SJCRH30 (cell line): Measurements from ENCODE around the gene TLE3. TPM values are rescaled to one million over a fixed set of nuclear protein-coding genes. Genes with fewer than 3 reads are reported as not detected.
"Not testable (repeated sequence)": the region's sequence is repeated elsewhere in the genome, so short reads cannot be mapped to it uniquely, and the experiment has no call there.

Source experiments
- DNase-seq, 2 experiments: peaks; one replicate each; pipeline ENCODE4 v3.0.0-alpha.2; 2015 to 2020
- H3K27ac ChIP-seq: fragments of 250-450 bp; sonication (Bioruptor Pico); 2 replicates; pipeline ENCODE4 v1.5.1; 2020; ENCODE audit warnings: mild to moderate bottlenecking, moderate library complexity
- H3K27me3 ChIP-seq: fragments of 250-450 bp; sonication (Bioruptor Pico); 2 replicates; pipeline ENCODE4 v1.5.1; 2020; ENCODE audit warnings: mild to moderate bottlenecking, moderate library complexity
- H3K36me3 ChIP-seq: fragments of 250-450 bp; sonication (Bioruptor Pico); 2 replicates; pipeline ENCODE4 v1.5.1; 2020; ENCODE audit warnings: mild to moderate bottlenecking, moderate library complexity
- H3K4me1 ChIP-seq: fragments of 250-450 bp; sonication (Bioruptor Pico); 2 replicates; pipeline ENCODE4 v1.5.1; 2020; ENCODE audit warnings: mild to moderate bottlenecking, moderate library complexity
- H3K4me3 ChIP-seq: fragments of 250-450 bp; sonication (Bioruptor Pico); 2 replicates; pipeline ENCODE4 v1.5.1; 2020; ENCODE audit warnings: mild to moderate bottlenecking, moderate library complexity
- H3K9me3 ChIP-seq: fragments of 250-450 bp; sonication (Bioruptor Pico); replicated peaks from 2 replicates; pipeline ENCODE4 v1.5.1; 2020; ENCODE audit warnings: mild to moderate bottlenecking, moderate library complexity
- total RNA-seq: library from RNA; depleted of rRNA; stranded (reverse); fragments of >200 nt; shearing (Covaris generic); gene quantifications from 2 replicates; pipeline ENCODE4 v1.2.3, GENCODE V29; 2014; rRNA removed

TLE3 gene
- 35.7 and 36.9 TPM in 2 replicates for total RNA-seq

GRCh38 chr15:70097321-70098152, at the start of gene TLE3:
Gene TLE3 (minus strand): TSS chr15:70097917. CDS start chr15:70096798, 1,119 bp downstream.
- H3K4me3 ChIP-seq, result peak within 1 kb of the TSS; percentile 86
- no peaks in the 10 kb centered on the region; the same call in 1 of the 2 replicates for H3K36me3 ChIP-seq
- H3K27ac ChIP-seq, result peak within 1 kb of the TSS; percentile 88
- peak; percentile 98 to 99 for DNase-seq
- peaks cover 36% of the 10 kb centered on the region for H3K4me1 ChIP-seq
- H3K27me3 ChIP-seq, result no peaks in the 10 kb centered on the region
- no peaks in the 10 kb centered on the region for H3K9me3 ChIP-seq

GRCh38 chr15:70147178-70147760, 49.6 kb upstream of the TLE3 start:
- 0 out of 2 replicates have a peak, but pooled peaks cover 6% of the 10 kb centered on the region for H3K4me1 ChIP-seq
- no peaks in the 10 kb centered on the region for H3K36me3 ChIP-seq
- no peaks in the 10 kb centered on the region for H3K27me3 ChIP-seq
- no peak overlapping the region for H3K4me3 ChIP-seq
- no peak overlapping the region for H3K27ac ChIP-seq
- no peaks in the 10 kb centered on the region for H3K9me3 ChIP-seq
- no peak for DNase-seq

- H3K4me3 ChIP-seq, result no peak overlapping the region
- no peaks in the 10 kb centered on the region for H3K36me3 ChIP-seq
- no peak for DNase-seq
- H3K27me3 ChIP-seq, result no peaks in the 10 kb centered on the region
- 0 out of 2 replicates have a peak, but pooled peaks cover 5% of the 10 kb centered on the region for H3K4me1 ChIP-seq
- H3K27ac ChIP-seq, result no peak overlapping the region
- H3K9me3 ChIP-seq, result no peaks in the 10 kb centered on the region
Measured at GRCh38 chr15:70146771-70147170, 49.1 kb upstream of the TLE3 start.

GRCh38 chr15:70146162-70146561, 48.4 kb upstream of the TLE3 start:
- Histone ChIP-seq H3K4me3 (no peak overlapping the region), H3K9me3 (no peaks in the 10 kb centered on the region), H3K4me1 (0 out of 2 replicates have a peak, but pooled peaks cover 5% of the 10 kb centered on the region), H3K27me3 (no peaks in the 10 kb centered on the region), H3K36me3 (no peaks in the 10 kb centered on the region), H3K27ac (no peak overlapping the region)
- DNase-seq, result no peak

GRCh38 chr15:70145261-70145660, 47.5 kb upstream of the TLE3 start:
- no peak for DNase-seq
- Histone ChIP-seq H3K36me3 (no peaks in the 10 kb centered on the region), H3K9me3 (no peaks in the 10 kb centered on the region), H3K27ac (no peak overlapping the region), H3K4me3 (no peak overlapping the region), H3K27me3 (no peaks in the 10 kb centered on the region), H3K4me1 (0 out of 2 replicates have a peak, but pooled peaks cover 5% of the 10 kb centered on the region)

- Histone ChIP-seq H3K27ac (no peak overlapping the region), H3K27me3 (peaks cover 11% of the 10 kb centered on the region; the same call in 1 of the 2 replicates), H3K4me3 (no peak overlapping the region), H3K4me1 (no peaks in the 10 kb centered on the region), H3K36me3 (no peaks in the 10 kb centered on the region), H3K9me3 (no peaks in the 10 kb centered on the region)
- peak in 1 of 2 experiments; percentile 28 for DNase-seq
Measured at GRCh38 chr15:70142322-70143191, 44.8 kb upstream of the TLE3 start.

- H3K27me3 ChIP-seq, result peaks cover 11% of the 10 kb centered on the region; the same call in 1 of the 2 replicates
- H3K27ac ChIP-seq, result no peak overlapping the region
- H3K4me1 ChIP-seq, result no peaks in the 10 kb centered on the region
- no peak for DNase-seq
- no peaks in the 10 kb centered on the region for H3K9me3 ChIP-seq
- no peak overlapping the region for H3K4me3 ChIP-seq
- H3K36me3 ChIP-seq, result no peaks in the 10 kb centered on the region
Measured at GRCh38 chr15:70142072-70142321, 44.3 kb upstream of the TLE3 start.

GRCh38 chr15:70141376-70142071, 43.8 kb upstream of the TLE3 start:
- Histone ChIP-seq H3K27me3 (peaks cover 11% of the 10 kb centered on the region; the same call in 1 of the 2 replicates), H3K27ac (no peak overlapping the region), H3K9me3 (no peaks in the 10 kb centered on the region), H3K4me3 (no peak overlapping the region), H3K36me3 (no peaks in the 10 kb centered on the region), H3K4me1 (no peaks in the 10 kb centered on the region)
- DNase-seq, result no peak

GRCh38 chr15:70140543-70141375, 43.0 kb upstream of the TLE3 start:
- Histone ChIP-seq H3K27me3 (peaks cover 11% of the 10 kb centered on the region; the same call in 1 of the 2 replicates), H3K36me3 (no peaks in the 10 kb centered on the region), H3K9me3 (no peaks in the 10 kb centered on the region), H3K27ac (no peak overlapping the region), H3K4me3 (no peak overlapping the region), H3K4me1 (no peaks in the 10 kb centered on the region)
- DNase-seq, result no peak

- Histone ChIP-seq H3K9me3 (no peaks in the 10 kb centered on the region), H3K4me3 (no peak overlapping the region), H3K4me1 (no peaks in the 10 kb centered on the region), H3K36me3 (no peaks in the 10 kb centered on the region), H3K27me3 (peaks cover 11% of the 10 kb centered on the region; the same call in 1 of the 2 replicates), H3K27ac (no peak overlapping the region)
- DNase-seq, result no peak
Measured at GRCh38 chr15:70140025-70140542, 42.4 kb upstream of the TLE3 start.

- Histone ChIP-seq H3K9me3 (no peaks in the 10 kb centered on the region), H3K36me3 (no peaks in the 10 kb centered on the region), H3K27me3 (peaks cover 11% of the 10 kb centered on the region; the same call in 1 of the 2 replicates), H3K4me3 (no peak overlapping the region), H3K4me1 (no peaks in the 10 kb centered on the region), H3K27ac (no peak overlapping the region)
- no peak for DNase-seq
Measured at GRCh38 chr15:70137967-70138366, 40.2 kb upstream of the TLE3 start.

GRCh38 chr15:70137021-70137420, 39.3 kb upstream of the TLE3 start:
- not testable (repeated sequence) for DNase-seq, H3K4me1 ChIP-seq, H3K9me3 ChIP-seq, H3K4me3 ChIP-seq, H3K36me3 ChIP-seq, H3K27ac ChIP-seq
- peaks cover 11% of the 10 kb centered on the region; the same call in 1 of the 2 replicates for H3K27me3 ChIP-seq

- Histone ChIP-seq H3K4me1 (no peaks in the 10 kb centered on the region), H3K27me3 (peaks cover 5% of the 10 kb centered on the region; the same call in 1 of the 2 replicates), H3K9me3 (no peaks in the 10 kb centered on the region), H3K27ac (no peak overlapping the region), H3K36me3 (no peaks in the 10 kb centered on the region), H3K4me3 (no peak overlapping the region)
- DNase-seq, result no peak
Measured at GRCh38 chr15:70133781-70134421, 36.2 kb upstream of the TLE3 start.
